ENCODE results near the gene SLC16A3.

- peak; percentile 83 for TF ChIP-seq CTCF (IDR thresholded peaks at IDR 0.05; ENCODE audit: insufficient read depth, low read length)
- peak; percentile 21; the same call in 1 of the 2 replicates for TF ChIP-seq POLR2AphosphoS5 (IDR thresholded peaks at IDR 0.05; ENCODE audit: low read depth)
- TF ChIP-seq REST (IDR thresholded peaks at IDR 0.05; ENCODE audit: insufficient replicate concordance, low read depth), result no peak
- no peak for TF ChIP-seq GABPA (IDR thresholded peaks at IDR 0.05; ENCODE audit: low read depth)
- 0 out of 2 replicates have a peak, but pooled peaks have one; percentile 8 for TF ChIP-seq SPI1 (IDR thresholded peaks at IDR 0.05; ENCODE audit: borderline replicate concordance, low read depth)
These were observed 7.5 kb downstream of the SLC16A3 start for GRCh38 chr17:82236142-82236971.

All from HL-60 (cell line).